ENCODE measurements around the gene GNG2.

Gene GNG2

DNA sequence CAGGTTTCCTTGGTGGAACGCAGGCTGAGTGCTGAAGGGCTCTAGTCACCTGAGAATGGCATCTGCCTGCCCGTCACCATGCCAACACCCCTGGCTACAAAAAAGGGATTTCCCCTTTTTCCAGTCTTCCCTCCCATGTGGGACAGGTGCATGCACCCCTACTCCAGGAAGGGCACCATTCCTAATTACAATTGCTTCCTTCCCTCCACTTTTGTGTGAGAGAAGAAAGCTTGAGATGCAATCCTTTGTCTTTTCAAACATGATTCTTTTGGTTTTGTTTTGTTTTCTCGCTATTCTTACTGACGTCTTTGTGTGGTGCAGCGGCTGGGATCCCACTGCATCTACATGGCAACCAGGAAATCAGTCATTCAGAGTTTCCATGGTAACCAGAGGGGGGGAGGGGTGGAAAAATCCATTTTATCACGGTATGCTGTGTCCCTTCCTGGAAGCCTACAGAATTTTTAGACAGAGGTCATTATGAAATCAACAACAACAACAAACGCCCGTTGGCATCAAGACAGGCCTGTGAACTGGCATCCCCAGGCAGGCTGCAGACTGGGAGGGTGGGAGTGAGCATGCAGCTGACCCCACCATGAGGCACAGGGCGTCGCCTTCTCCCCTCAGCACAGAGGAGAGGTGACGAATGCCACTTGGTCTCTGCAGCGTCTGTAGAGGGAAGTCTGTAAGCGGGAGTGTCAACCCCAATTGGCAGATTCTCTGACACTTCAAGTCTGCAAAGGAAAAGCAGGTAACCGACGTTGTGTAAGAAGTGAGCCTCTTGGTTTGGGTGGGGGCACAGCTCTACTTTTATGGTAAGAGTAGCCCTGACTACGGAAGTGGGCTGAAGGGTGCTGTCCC lies 13.6 kb upstream of the GNG2 start:
- DNase-seq (peak; percentile 87 to 92), ATAC-seq (peak; percentile 87)
- no peaks in the 10 kb centered on the region for H3K27me3 Mint-ChIP-seq
- H3K27ac Mint-ChIP-seq, result peak overlapping the region; percentile 98 to 99
- peaks cover 25 to 26% of the 10 kb centered on the region in 2 donors for H3K9me3 Mint-ChIP-seq
- peaks cover 77% of the 10 kb centered on the region for H3K4me1 Mint-ChIP-seq
- peak overlapping the region; percentile 89 to 90 for H3K4me3 Mint-ChIP-seq

DNA sequence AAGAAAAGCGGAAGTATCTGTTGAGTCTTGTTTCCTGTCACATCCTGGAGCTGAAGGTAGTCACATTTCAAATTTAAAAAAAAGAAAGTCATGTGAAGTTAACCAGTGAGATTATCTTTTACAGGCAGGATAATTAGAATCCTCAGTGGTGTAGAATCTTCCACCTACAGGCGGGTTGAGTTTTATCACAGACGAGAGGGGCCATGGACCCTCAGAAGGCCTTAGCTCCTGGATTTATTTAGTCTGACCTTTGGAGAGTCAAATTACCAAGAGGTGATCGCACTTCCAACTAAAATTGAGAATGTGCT lies 13.0 kb upstream of the GNG2 start:
- Mint-ChIP-seq H3K4me3 (peak overlapping the region; percentile 89 to 90), H3K27ac (peak overlapping the region; percentile 98 to 99), H3K27me3 (no peaks in the 10 kb centered on the region), H3K4me1 (peaks cover 83% of the 10 kb centered on the region), H3K9me3 (peaks cover 25 to 26% of the 10 kb centered on the region in 2 donors)
- no peak for DNase-seq
- no peak for ATAC-seq

DNA sequence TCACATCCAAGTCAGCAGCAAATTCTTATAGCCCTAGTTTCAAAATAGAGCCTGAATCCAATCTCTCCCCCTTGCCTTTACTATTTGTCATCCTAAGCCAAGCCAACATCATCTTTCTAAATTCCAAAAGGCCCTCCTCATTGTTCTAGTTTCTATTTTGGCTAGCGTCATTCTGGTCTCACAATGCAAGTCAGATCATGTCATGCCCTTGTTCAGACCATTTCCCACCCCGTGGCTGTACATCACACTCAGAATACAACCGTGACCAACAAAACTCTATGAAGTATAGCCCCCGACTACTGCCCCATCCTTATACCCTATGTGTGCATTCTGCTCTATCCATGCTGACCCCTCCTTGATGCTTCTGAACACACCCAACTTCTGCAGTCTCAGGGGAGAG lies 12.3 kb upstream of the GNG2 start:
- H3K27ac Mint-ChIP-seq, result peak overlapping the region; percentile 64 to 92
- H3K9me3 Mint-ChIP-seq, result peaks cover 25 to 26% of the 10 kb centered on the region in 2 donors
- no peaks in the 10 kb centered on the region for H3K27me3 Mint-ChIP-seq
- H3K4me1 Mint-ChIP-seq, result peaks cover 84% of the 10 kb centered on the region
- DNase-seq (no peak), ATAC-seq (no peak)
- peak overlapping the region; percentile 43 for H3K4me3 Mint-ChIP-seq

DNA sequence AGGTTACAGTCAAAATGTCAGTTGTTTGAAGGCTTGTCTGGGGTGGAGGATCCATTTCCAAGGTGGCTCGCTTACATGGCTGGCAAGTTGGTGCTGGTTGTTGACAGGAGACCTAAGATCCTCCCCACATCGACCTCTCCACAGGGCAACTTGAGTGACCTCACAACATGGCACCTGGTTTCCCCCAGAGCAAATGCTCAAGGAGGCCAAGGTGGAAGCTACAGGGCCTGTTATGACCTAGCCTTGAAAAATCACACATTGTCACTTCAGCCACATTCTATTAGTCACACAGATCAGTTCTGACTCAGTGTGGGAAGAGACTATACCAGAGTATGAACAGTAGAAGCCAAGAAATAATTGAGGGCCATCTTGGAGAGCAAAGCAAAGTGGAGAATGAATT lies 11.3 kb upstream of the GNG2 start:
- no peaks in the 10 kb centered on the region for H3K27me3 Mint-ChIP-seq
- peak overlapping the region; percentile 13 to 43 for H3K4me3 Mint-ChIP-seq
- peaks cover 74% of the 10 kb centered on the region for H3K4me1 Mint-ChIP-seq
- H3K27ac Mint-ChIP-seq, result peak overlapping the region; percentile 90 to 92
- H3K9me3 Mint-ChIP-seq, result peaks cover 23 to 25% of the 10 kb centered on the region in 2 donors
- DNase-seq, result peak; percentile 55 to 81
- peak; percentile 72 for ATAC-seq

DNA sequence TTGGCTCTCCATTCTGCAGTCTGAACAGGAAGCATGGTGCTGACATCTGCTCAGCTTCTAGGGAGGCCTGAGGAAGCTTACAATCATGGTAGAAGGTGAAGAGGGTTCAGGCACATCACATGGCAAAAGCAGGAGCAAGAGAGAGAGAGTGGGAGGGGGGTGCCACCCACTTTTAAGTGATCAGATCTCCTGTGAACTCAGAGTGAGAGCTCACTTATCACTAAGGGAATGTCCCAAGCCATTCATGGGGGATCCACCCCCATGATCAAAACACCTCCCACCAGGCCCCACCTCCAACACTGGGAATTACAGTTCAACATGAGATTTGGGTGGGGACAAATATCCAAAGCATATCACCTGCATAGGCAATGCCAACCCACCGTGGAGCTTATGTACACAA lies 9.8 kb upstream of the GNG2 start:
- Mint-ChIP-seq H3K27ac (no peak overlapping the region), H3K4me3 (no peak overlapping the region), H3K4me1 (peaks cover 58% of the 10 kb centered on the region), H3K27me3 (no peaks in the 10 kb centered on the region), H3K9me3 (peaks cover 20 to 28% of the 10 kb centered on the region in 2 donors)
- DNase-seq, result no peak
- no peak for ATAC-seq

- H3K27me3 Mint-ChIP-seq, result no peaks in the 10 kb centered on the region
- peaks cover 50% of the 10 kb centered on the region for H3K4me1 Mint-ChIP-seq
- no peak overlapping the region for H3K4me3 Mint-ChIP-seq
- H3K9me3 Mint-ChIP-seq, result peaks cover 27 to 44% of the 10 kb centered on the region in 2 donors
- DNase-seq (no peak), ATAC-seq (no peak)
- H3K27ac Mint-ChIP-seq, result no peak overlapping the region
Measured at GRCh38 chr14:51852541-51852940, 7.9 kb upstream of the GNG2 start.

DNA sequence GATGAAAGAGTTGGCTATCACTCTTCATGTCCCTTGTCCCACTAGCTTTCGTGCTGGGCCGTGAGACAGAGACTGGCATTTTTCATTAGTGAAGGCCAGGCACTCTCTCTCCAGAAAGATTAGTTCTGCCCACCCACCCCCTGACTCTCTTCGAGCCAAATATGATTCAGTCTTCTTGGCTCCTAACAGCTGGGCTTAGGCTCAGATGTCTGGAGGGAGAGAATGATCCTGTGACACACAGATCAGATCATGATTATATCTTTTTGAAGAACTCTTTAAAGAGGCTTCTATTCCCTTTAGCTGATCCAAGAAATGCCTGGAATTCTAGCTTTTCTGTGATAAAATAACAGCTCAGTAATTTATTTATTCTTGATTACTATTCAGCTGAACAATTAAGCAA lies 5.2 kb upstream of the GNG2 start:
- ATAC-seq, result no peak
- Mint-ChIP-seq H3K9me3 (peaks cover 12 to 27% of the 10 kb centered on the region in 2 donors), H3K4me3 (no peak overlapping the region), H3K27ac (no peak overlapping the region), H3K4me1 (peaks cover 40% of the 10 kb centered on the region), H3K27me3 (no peaks in the 10 kb centered on the region)
- no peak for DNase-seq

DNA sequence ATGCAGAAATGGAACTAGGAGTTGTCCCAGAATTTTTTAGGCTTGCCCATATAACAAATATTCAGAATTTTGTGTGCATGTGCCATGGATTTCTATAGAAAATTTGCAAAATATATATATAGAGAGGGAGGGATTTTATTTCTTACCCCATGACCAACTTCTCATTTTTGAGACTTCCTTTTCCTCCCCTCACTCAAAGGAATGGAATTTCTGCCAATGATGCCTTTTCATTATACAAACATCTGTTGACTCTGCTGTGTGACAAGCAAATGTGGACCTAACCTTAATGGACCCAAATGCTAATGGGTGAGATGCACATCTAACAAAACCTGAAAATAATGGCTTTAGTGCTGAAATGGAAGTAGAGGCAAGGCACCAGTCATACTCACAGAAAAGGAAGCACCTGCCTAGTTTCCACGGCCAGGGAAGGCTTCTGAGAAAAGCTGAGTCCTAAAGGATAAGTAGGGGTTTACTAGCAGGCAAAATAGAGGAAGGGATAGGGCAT lies 3.6 kb upstream of the GNG2 start:
- ATAC-seq, result no peak
- H3K27ac Mint-ChIP-seq, result no peak overlapping the region
- H3K4me1 Mint-ChIP-seq, result peaks cover 32% of the 10 kb centered on the region

GRCh38 chr14:51859131-51859530 lies 1.3 kb upstream of the GNG2 start:
- no peak for DNase-seq
- no peak overlapping the region for H3K4me3 Mint-ChIP-seq

More for the DNA sequence above, 3.6 kb upstream of the GNG2 start:
- Mint-ChIP-seq H3K9me3 (peaks cover 8 to 21% of the 10 kb centered on the region in 2 donors), H3K27me3 (no peaks in the 10 kb centered on the region), H3K4me3 (no peak overlapping the region)
- DNase-seq, result no peak

GRCh38 chr14:51860825-51861499 lies 550 bp downstream of the GNG2 start:
- ATAC-seq, result peak; percentile 49
- Mint-ChIP-seq H3K4me1 (peaks cover 36% of the 10 kb centered on the region), H3K4me3 (peak overlapping the region; percentile 78 to 86), H3K9me3 (peaks cover 8 to 15% of the 10 kb centered on the region in 2 donors), H3K27me3 (no peaks in the 10 kb centered on the region), H3K27ac (peak overlapping the region; percentile 95 to 98)
- no peak for DNase-seq

More at GRCh38 chr14:51859131-51859530, 1.3 kb upstream of the GNG2 start:
- no peak for ATAC-seq
- H3K4me1 Mint-ChIP-seq, result peaks cover 25% of the 10 kb centered on the region
- H3K9me3 Mint-ChIP-seq, result peaks cover 8 to 21% of the 10 kb centered on the region in 2 donors
- H3K27ac Mint-ChIP-seq, result no peak overlapping the region
- no peaks in the 10 kb centered on the region for H3K27me3 Mint-ChIP-seq

DNA sequence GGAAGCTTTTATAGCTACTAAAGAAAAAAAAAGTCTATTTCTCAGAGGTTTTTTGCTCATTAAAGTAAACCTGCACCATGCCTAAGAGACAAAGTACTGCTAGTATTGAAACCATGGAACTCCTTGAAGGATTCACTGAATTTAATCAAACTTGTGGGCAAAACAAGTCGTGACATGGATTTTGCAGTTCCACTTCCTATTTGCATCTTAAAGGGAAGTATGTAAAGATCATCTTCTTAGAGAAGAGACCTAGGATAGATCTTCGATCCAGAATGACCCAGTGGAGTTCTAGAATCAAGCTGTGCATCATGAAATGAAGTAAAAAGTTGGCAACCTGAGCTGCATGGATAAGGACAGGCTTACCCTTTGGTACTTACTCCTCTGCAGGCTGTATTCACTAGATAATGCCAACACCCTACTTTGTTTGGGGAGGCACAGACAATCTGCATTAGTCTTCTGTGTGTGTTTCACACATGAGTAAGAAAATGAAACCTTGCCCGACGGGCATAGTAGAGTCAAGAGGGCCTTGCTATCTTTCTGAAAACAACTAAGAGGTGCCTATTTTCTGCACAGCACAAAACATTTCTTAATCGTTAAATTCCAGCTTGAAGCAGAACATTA lies 1.9 kb downstream of the GNG2 start:
- DNase-seq (no peak), ATAC-seq (peak; percentile 16)
- H3K4me3 Mint-ChIP-seq, result peak overlapping the region; percentile 78 to 86
- peaks cover 2 to 4% of the 10 kb centered on the region in 2 donors for H3K9me3 Mint-ChIP-seq
- H3K27ac Mint-ChIP-seq, result peak overlapping the region; percentile 79 to 98
- no peaks in the 10 kb centered on the region for H3K27me3 Mint-ChIP-seq
- H3K4me1 Mint-ChIP-seq, result peaks cover 31% of the 10 kb centered on the region

DNA sequence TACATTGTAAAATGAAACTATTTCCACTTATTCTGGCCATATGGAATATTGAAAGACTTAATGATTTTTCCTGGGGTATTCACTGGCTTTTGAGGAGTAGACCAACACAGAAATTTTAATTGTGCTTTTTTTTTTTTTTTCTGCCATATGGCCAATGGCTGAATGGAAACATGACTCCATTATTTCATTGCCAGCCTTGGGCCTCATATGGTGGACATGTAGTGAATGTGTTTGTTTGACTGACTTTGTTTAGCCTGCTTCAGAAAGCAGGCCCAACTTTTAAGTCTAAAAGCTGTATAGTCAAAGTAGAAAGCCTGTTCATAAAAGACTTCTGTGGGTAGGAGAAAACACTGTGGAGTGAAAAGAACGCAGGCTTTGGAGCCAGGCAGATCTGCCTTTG lies 2.4 kb downstream of the GNG2 start:
- ATAC-seq (no peak), DNase-seq (no peak)
- Mint-ChIP-seq H3K4me1 (peaks cover 29% of the 10 kb centered on the region), H3K9me3 (no peaks in the 10 kb centered on the region), H3K4me3 (peak overlapping the region; percentile 78 to 86), H3K27me3 (no peaks in the 10 kb centered on the region), H3K27ac (peak overlapping the region; percentile 79 to 98)

- Mint-ChIP-seq H3K27ac (no peak overlapping the region), H3K27me3 (no peaks in the 10 kb centered on the region), H3K4me3 (no peak overlapping the region), H3K4me1 (peaks cover 16% of the 10 kb centered on the region), H3K9me3 (no peaks in the 10 kb centered on the region)
- ATAC-seq (peak; percentile 83), DNase-seq (no peak)
Measured at GRCh38 chr14:51865953-51866747, 5.7 kb downstream of the GNG2 start.

DNA sequence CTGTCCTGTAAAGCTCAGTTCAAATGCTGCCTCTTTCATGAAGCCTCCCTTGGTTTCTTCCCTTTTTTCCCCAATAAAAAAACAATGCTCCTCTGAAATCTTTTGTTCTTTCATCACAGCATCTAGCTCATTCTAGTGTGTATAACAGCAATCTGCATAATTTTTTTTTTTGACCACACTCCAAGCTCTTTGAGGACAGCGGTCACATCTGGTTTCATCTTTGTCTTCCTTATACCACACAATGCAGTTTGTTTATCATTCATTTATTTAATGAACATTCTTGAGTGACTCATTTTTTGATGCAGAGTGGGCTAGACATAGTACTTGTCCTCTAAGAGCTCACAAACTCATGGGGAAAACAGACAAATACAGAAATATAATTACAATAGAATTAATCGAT lies 7.3 kb downstream of the GNG2 start:
- H3K4me1 Mint-ChIP-seq, result peaks cover 29% of the 10 kb centered on the region
- DNase-seq (no peak), ATAC-seq (peak; percentile 67)
- H3K4me3 Mint-ChIP-seq, result no peak overlapping the region
- no peaks in the 10 kb centered on the region for H3K9me3 Mint-ChIP-seq
- H3K27me3 Mint-ChIP-seq, result no peaks in the 10 kb centered on the region
- H3K27ac Mint-ChIP-seq, result no peak overlapping the region

DNA sequence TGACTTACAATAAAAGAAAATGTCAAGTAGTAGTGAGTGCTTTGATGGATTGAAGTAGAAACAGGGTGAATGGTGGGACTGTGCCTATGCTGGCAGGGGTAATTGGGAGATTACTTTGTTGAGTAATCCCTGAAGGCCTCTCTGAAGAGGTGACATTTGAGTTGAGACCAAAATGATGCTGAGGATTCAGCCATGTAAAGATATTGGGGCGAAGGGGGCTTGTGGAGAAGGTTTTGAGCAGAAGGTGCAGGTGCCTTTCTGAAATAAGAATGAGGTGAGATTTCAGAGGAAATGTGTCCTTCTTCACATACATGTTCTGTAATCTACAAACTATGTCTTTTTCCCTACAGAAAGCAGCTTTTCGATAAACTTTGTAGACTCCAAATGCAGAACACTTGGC lies 8.0 kb downstream of the GNG2 start:
- Mint-ChIP-seq H3K4me1 (peaks cover 36% of the 10 kb centered on the region), H3K9me3 (peaks cover 0 to 2% of the 10 kb centered on the region in 2 donors), H3K27me3 (no peaks in the 10 kb centered on the region), H3K4me3 (no peak overlapping the region), H3K27ac (no peak overlapping the region)
- no peak for DNase-seq
- ATAC-seq, result no peak

All from stimulated activated naive CD8-positive, alpha-beta T cell treated with anti-CD3 and anti-CD28 coated beads, Interleukin-15, amount 100 ng/mL, for 72 hours (primary cell).